Measurements from ENCODE around the gene DAB1.

The DAB1 gene

DNA sequence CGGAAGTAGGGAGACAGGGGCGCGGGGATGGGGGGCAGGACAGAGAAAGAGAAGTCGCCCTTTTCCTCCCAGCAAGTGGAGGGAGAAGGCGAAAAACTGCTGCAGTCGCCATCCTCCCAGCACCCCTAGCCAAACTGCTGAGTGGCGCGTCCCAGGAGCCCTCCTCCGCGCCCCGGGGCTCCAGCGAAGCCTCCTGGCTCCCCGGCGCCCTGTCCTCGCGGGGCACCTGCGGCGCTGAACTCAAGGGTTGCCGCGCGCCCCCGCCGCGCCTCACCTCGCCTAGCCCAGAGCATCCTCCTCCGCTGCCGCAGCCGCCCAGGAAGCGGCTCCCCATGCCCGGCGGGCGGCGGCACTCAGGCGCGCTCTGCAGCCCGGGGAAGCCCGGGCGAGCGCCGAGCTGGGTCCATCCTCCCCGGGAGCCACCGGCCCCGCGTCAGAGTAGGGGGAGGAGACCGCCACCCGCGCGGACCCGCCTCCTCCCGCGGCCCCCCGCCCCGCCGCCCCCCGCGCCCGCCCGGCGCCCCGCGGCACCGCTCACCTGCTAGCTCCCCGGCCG, at the start of gene DAB1:
TSS of gene DAB1 (minus strand) at position 405 of the 556 bp plus-strand sequence. CDS start 133,030 bp downstream, outside the sequence.
- no peak for DNase-seq

DNA sequence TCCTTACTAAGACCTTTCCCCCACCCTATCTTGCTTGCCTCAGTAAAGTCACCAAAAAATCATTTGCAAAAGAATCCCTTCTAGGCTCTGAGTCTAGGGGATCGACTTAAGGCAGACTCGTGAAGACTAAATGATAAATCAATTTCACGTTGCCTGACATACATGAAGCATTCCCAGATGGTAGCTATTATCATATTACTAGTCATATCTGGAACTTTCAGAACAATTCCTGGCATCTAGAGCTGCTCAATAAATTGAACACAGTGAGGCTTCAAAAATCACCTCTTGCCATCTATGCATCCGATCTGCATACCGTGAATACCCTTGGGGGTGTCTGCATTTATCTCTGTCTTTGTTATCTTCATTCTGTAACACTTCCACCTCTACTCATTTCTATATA, 49.6 kb upstream of the DAB1 start:
- no peak for DNase-seq

DNA sequence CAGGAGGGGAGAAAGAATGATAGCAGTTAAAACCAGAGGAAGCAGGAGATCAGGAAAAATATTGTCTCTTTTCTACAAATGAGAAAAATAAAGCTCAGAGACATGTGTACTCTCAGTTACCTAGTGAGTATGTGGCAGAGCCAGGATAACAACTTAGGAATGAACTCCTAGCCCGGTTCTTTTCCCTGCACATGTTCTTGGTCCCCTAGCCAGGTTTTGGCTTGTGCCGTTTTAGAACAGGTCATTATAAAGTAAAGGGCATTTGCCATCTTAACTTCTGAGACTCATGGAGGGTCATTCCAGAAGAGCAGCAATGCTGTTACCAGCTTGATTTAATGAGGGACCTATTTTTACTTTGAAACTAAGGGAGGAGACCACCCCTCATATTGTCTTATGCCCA, 48.1 kb upstream of the DAB1 start:
- DNase-seq = no peak

DNA sequence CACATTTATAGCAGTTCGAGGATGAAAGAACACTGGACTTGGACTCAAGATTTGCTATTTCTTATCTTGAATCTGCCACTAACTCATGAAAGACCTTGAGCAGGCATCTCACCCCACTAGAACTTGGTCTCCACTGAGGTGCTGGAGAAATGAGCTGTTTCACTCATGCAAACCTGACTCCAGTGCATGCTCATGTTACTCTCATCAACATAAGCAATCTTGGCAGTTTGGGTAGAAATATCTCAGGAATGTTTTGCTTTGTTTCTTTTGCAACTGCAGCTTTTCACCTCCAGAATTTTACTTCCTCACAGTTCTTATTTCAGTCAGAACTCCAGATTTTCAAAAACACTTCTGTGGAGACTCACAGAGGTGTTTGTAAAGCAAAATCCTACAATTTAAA, 46.2 kb upstream of the DAB1 start:
- no peak for DNase-seq

DNA sequence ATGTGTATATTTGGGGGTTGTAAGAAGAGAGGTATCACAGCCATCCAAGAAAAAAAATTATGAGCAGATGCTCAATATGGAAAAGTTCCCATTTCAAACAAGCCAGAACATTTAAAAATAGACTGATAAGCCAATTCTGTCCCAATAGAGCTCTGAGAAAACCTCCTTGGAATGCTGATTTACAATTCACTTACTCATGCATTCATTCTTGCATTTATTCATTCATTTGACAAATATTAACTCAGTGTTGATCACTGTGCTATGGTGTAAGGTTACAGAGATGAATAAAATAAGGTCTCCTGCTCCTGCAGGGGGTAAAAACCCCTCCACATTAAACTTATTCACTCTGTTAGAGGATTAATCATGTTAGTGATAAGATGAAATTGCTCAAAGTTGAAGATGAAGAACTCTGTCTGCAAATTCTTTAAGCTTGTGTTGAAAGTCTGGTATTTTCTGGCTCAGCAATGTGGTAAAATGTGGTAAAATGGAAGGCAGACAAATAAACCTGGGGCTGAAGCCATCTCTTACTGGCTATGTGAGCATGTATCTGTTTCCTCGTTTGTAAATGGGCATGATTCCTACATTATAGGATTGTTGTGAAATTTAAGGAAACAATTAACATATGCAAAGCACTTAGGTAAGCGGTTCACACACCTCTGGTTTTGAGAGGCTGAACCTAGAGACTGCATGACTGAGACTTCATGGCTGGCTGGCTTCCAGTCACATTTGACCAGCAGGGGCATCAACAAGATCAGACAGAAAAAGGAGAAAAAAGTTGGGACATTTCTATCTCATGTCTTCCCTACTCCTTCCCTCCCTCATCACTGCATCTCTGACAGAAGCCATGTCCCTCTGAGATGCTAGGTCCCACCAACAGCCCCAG, 45.0 kb upstream of the DAB1 start:
- no peak for DNase-seq

DNA sequence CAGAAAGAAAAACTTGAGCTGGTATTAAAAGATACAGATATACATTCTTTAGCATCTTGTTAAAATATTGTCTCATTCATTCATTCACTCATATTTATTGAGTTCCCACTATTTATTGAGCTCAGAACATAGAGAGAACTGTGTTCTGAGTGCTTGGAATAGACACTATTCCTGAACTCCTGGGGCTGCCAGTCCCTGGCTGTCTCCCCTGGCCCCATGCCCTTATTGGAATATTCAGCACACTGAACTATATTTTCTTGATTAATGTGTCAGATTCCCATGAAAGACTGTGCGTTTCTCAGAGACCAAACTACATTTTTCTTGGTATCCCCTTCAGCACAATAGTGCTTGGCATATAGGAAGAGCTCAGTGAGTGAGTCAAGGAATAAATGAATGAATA, 44.0 kb upstream of the DAB1 start:
- no peak for DNase-seq

DNA sequence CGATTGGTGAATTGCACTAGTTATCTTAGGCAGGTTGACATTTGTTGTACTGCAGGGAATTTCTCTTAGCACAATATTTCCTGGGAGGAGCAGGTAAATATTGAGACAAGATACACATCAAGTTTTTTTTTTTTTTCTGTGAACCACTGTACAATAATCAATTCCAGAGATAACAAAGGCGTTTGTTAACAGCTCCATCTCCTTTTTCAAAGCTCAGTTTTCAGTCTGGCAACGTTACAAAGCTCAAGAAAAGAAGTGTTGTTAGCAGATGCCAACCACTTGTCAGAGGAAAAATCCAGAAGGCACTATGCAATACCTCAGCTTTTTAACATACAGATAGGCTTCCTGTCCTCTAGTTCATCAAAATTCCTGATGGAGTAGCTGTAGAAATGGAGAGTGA, 40.9 kb upstream of the DAB1 start:
- DNase-seq = no peak

DNA sequence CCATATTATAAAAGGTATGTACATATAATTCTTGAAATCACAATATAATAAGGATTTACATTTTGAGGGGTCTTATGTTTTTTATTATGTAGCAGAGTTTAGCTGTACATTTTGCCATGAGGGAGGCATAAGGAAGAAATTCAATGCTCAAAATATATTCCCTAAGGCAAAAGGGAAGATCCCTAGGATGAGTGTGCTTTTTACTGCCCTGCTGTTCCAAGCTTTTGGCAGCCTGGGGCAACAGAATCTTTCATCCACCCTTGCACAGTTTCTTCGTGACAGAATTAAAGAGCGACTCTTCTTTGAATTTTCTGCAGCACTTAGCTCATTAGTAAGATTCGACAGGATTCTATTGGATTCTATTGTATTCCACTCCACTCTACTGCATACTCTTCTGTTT, 39.5 kb upstream of the DAB1 start:
- DNase-seq = no peak

DNA sequence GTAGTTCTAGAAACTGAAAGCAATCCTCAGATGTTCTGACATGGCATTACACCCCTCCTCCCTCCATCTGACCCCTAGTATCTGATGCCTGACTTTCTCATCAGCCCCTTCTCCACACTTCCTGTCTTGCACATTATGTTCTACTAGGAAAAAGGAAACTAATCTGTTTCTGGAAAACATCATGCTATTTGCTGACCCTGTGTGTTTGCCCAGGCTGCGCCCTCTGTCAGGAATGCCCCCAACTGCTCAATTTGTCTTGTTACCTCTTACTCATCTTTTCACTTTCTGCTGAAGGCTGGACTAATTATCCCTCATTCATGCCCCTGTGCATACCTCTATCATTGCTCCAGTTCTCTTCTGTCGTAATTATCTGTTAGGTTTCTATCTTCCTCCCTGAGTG, 37.5 kb upstream of the DAB1 start:
- DNase-seq = no peak

DNA sequence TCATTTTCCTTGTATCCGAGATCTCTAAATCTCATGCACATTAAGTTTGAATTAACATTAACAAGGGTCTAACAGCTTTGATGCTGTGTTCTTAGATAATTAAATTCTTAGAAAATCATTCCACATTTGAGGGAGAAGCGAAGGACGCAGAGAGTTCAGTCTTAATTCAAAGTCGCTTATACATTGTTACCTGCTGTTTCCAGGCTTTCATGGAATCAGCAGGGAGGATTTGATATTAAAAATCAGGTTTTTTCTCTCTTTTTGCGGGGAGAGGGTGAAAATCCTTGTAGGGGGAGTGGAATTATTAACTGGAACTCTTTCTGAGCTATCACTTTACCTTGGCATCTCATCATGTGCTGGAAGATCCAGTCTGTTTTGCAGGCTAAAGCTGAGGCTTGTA, 27.7 kb upstream of the DAB1 start:
- no peak for DNase-seq

DNA sequence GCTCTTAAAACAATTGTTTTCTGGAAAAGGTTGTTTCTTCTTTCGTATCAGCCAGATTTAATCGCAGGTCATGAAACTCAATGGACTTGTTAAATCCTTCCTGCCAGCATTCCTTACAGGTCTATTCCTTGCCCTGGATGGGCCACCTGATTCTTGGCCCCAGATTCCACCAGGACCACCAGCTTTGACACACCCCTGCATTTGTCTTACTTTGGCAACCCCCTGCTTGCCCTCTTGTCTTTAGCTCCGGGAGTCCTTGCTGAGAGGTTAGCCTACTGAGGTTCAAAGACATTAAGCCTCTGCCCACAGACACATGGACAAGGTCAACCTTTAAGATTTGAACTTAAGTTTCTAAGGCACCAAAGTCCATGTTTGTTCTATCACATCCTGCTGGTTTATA, 27.1 kb upstream of the DAB1 start:
- no peak for DNase-seq

DNA sequence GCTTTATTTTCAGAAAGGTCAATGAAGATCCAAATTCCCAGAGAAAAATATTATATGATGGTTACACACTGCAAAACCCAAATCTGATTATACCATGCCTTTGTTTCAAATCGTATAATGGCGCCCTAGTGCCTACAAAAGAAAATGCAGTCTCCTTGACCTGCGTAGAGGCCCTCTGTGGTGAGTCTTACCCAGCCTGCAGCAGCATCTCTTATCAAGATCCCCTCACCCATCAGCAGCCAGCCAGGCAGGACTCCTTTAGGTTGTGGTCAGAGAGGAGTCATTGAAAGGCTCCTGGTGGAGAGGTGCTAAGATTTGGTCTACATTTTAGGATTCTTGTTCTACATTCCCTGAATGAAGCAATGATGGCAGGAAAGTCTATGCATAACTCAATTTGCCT, 23.7 kb upstream of the DAB1 start:
- DNase-seq = no peak

DNA sequence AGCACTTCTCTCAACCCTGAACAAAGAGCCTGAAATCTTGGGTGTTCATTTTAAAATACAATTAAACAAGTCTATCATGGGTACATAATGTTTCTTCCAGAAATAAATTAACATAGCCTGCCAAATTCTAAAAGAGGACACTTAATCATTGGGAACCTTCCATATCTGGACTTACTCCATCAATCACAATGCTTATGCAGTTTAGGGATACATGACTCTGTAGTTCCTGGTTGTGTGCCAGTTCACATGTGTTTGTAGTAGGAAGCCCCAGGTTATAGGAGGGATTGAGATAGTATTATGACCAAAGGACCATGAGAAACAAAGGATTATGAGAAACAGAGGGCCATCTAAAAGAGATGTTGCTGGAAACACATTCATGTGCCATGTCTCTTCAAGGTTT, 19.1 kb upstream of the DAB1 start:
- DNase-seq = no peak

DNA sequence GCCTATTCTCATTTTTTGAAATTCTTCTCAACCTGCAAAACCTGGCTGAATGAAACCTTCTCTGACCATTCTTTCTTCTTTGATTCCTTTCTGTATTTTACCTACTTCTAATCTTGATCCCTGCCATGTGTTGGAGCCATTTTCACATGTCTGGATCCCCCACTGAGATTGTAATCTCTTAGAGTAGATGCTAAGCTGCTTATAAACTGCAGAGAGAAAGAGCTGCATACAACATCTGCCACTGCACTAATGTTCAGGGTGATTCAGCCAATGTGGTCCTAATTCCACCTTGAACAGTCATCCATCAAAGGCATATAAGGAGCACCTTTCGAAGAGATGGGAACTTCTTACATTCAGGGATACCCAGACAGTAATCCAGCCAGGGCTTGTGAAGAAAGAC, 16.2 kb upstream of the DAB1 start:
- DNase-seq = no peak

DNA sequence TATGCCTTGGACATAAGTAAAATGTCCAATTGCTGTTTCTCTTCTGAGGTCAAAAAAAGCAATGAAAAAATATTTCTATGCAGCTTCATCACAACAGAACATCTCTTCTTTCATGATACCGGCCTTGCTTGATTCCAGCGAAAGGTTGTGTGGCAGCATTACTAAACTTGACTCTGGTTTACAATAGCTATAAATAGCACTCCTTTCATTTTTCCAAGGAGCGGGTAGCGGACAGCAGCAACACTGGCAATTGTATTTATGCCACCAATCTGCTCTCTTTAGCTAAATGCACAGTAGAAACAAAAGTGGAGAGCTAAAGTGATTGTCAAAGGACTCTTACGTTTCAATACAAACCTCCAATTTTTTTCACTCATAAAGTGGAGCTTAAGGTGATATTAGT, 7.5 kb upstream of the DAB1 start:
- no peak for DNase-seq

DNA sequence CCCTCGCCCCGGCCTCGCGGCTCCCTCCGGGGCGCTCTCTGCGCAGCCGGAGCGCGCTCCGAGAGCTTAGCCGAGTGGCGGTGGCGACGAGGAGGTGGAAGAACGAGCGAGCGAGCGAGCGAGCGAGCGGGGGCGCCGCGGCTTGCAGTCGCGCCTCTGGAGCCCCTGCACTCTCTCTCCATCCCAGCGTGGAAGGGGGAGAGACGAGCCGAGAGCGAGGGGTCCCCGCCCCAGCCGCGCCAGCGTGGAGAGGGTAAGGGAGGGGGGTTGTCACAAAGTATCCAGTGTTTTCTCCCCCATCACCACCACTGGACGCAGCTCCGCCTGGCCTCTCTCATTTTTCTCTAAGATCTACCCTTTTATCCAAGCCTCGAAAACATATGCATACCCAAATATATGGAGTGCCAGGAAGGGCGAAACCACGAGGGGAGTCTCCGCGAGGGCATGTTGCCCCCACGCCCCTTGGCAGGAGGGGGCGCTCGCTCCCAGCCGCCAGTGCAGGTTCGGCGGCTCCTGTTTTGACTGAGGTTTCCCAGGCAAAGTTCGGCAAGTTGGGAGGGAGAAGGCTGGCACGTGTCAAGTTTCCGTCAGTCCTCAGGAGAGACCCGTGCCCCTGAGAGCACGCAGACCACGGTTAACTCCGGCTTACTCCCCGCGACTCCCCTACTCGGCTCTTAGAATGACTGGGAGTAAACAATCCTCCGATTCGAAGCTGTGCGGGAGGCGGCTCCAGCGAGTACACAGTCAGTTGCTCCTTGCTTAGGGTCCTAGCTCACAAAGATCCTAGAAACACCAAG, 569 bp upstream of the DAB1 start:
- DNase-seq = no peak

DNA sequence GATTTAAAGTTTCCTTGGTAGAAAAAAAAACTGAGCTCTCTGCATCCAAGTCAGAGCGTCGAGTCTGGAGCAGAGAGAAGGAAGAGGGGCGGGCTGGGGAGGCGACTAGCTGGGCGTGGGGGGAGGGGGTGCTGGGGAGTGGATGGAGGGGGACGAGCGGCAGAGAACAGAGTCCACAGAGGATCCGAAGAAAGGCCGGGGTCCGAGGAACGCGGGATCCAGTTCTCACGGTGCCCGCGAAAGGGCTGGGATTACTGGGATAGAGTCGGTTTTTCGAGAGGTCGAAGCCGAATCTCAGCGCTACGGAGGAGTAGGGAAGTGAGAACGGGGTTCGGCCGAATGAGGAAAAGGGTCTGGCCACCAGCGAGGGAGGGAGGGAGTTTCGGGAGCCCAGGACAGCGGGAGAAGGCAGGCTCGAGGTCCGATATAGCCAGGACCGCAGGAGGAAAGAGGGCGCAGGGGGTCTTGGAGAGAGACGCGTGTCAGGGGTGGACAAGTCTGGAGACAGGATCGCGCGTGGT, 665 bp downstream of the DAB1 start:
- no peak for DNase-seq

DNA sequence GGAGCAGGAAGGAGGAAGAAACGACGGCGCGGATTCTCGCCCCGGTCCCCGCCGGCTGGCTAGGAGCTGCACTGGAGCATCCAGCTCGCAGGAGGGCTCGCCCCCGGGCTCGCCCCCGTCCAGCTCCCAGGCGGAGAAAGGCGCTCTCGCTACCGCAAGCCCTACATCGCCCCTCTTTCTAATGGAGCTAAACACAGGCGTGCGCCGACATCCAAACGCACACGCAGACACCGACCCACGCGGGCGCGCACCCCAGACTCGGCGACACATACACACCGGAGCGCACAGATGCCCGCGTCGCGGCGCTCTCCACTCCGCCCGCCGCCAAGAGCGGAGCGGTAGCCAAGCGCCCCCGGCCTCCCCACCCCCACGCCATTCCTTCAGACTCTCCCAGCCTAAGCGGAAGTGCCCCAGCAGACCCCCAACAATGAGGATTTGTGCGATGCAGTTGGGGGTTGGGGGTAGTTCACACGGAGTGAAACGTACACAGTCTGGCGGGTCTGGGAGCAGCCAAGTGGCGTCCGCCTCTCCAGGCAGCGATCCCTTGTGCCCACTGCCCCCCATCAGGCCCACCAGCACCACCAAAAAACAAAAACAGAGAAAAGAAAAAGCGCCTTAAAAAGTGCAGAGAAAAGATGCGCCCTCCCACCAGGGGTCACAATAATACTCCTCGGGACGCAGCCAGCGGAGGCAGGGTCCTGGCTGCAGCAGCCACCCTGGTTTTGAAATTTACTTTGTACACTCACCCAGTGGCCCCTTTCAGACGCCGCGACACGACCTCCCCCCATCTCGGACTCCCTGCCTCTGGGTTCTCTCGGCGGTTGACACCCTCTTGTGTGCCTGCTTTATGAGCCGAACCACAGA, 1.4 kb downstream of the DAB1 start:
- no peak for DNase-seq

DNA sequence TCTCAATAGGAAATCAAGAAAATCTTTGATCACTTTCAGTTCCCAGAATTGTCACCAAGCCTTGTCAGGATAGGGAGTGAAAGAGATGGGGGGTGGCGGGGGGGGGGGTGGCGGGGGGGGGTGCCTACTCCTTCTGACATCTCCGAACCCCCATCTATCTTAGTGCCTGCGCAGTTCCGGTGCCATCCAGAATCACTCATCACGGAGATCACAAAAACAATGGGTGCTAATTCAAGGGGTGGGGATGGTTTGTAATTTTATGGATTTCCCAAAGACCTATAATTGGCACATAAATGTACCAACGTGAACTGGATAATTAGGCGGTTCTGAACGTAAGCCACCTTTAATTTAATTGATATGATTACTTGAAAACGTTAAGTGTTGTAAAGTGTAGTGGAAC, 2.1 kb downstream of the DAB1 start:
- DNase-seq = no peak

DNA sequence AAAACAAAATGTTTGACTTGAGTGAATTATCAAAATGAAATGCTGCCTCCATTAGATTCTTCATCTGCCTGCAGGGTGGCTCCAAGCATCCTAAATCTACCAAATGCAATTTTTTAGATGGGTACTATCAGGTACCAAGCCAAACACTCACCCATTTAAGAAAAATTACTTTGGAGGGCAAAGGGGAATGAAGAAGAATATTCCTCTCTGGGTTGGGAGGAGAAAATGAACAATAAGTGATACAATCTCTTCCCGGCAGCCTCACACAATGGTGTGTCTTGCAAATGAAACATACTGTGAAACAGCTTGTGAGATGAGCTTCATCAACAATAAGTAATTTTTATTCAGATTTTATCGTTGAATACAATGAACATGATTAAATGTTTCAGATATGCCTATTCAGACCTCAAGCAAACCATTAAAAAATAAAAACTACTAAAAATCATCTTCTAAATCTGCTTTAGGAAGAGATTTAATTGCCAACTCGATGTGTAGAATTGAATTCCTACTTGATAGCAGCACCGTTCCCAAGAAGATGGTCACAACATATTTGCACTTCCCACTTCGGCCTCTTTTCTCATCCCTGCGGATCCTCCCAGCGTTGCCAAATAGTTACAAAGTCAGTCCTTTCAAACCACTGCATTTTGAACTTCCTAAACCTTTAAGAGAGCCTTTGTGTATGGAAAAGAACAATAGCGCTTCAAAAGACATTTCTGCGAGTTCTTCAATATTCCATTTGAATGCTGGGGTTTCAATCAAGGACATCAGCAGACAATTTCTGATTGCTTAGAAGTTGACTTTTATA, 2.7 kb downstream of the DAB1 start:
- no peak for DNase-seq

DNA sequence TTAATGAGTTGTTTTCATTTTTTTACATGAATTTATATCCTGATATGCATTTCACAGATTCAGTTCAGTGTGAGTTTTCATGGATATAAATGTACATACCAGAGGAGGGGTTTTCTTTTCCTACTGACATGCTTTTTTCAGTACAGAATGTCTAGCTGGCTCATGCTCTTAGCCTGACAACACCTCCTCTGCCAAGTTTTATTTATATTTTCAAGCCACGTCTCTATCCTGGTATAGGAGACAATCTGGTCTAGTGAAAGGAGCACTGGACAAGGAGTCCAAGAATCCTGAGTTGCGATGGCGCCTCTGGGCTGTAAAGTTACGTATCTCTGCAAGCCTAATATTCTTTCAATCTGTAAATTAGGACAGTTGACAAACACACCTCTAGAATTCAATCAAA, 4.9 kb downstream of the DAB1 start:
- DNase-seq = no peak

DNA sequence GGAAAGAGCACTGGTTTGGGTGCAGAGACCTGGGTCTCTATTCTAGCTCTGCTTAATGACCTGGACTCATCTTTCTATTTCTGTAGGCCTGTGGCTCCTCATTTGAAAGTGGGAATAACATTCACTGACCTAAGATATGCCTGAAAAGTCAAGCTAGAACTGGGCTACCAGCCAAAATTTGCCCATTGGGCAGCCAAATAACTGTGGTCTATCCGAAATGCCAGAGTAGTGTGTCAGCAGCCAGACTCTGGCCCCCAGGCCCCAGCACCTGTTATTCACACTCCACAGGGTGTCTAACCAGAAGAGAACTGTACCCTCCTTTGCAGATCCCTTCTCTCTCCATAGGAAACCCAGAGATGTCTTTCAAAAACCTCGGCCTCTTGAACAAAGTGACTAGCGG, 12.6 kb downstream of the DAB1 start:
- no peak for DNase-seq
